Measurements from ENCODE around the gene CLEC16A. TPM values are rescaled to one million over a fixed set of nuclear protein-coding genes. Genes with fewer than 3 reads are reported as not detected.

The CLEC16A gene
- 35.9 and 36.2 TPM in 2 replicates for total RNA-seq

DNA sequence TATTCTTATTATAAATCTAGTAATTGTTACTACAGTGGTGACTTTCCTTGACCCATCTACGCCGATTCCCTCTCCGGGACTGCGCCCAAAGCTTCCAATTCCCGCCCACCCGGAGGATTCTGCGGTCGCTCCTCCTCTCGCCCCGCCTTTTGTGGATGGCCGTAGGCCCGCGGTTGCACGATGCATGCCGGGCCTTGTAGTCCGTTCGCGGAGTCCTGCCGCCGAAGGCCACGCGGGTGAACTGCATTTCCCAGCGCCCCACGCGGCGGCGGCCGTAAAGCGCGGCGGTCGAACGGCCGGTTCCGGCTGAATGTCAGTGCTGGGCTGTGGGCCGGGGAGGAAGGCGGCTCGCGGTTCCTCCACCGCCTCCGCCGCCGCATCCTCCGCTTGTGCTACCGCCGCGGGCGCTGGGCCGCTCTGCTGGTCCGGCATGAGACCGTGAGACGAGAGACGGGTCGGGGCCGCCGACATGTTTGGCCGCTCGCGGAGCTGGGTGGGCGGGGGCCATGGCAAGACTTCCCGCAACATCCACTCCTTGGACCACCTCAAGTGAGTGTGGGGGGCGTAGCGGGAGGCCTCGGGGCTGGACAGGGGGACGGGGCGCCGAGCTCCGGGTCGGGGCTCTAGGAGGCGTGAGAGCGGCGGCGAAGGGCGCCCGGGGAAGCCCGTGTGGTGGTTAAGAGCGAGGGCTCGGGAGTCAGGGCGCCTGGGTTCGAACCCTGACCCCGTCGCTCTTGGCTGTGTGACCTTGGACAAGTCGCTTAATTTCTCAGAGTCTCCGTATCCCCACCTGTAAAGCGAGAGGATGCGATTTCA lies at the start of gene CLEC16A:
Gene CLEC16A (plus strand): TSS at position 316 of the 816 bp plus-strand sequence. CDS start 154 bp downstream, at position 470.
- peak; percentile 99 for DNase-seq
- Mint-ChIP-seq H3K9me3 (no peaks in the 10 kb centered on the region), H3K4me1 (peaks cover 56% of the 10 kb centered on the region), H3K4me3 (peak within 1 kb of the TSS; percentile 84), H3K27ac (peak within 1 kb of the TSS; percentile 79), H3K27me3 (no peaks in the 10 kb centered on the region), H3K36me3 (ENCODE audit: low read depth) (peaks cover 11% of the 10 kb centered on the region)
- intact Hi-C loops (cut with micrococcal nuclease), result loop anchor here (1.0 to 5.0 kb wide), 5 partner anchors 202 to 1138 kb away; partner anchors contain the start of genes GSPT1, NUBP1, RMI2 and TXNDC11

- Mint-ChIP-seq H3K27ac (no peak overlapping the region), H3K9me3 (no peaks in the 10 kb centered on the region), H3K4me1 (peaks cover 3% of the 10 kb centered on the region), H3K4me3 (no peak overlapping the region), H3K27me3 (peaks cover 3% of the 10 kb centered on the region), H3K36me3 (ENCODE audit: low read depth) (peaks cover 19% of the 10 kb centered on the region)
- DNase-seq, result peak; percentile 83
- intact Hi-C loops (cut with micrococcal nuclease), result no loop called here
These were observed 49.1 kb upstream of the CLEC16A start for GRCh38 chr16:10895053-10895946.

GRCh38 chr16:10896165-10896564 lies 48.2 kb upstream of the CLEC16A start:
- intact Hi-C loops (cut with micrococcal nuclease), result no loop called here
- H3K27ac Mint-ChIP-seq, result no peak overlapping the region
- H3K27me3 Mint-ChIP-seq, result peaks cover 3% of the 10 kb centered on the region
- no peak for DNase-seq
- H3K4me1 Mint-ChIP-seq, result peaks cover 2% of the 10 kb centered on the region
- H3K9me3 Mint-ChIP-seq, result no peaks in the 10 kb centered on the region
- no peak overlapping the region for H3K4me3 Mint-ChIP-seq
- peaks cover 24% of the 10 kb centered on the region for H3K36me3 Mint-ChIP-seq (ENCODE audit: low read depth)

DNA sequence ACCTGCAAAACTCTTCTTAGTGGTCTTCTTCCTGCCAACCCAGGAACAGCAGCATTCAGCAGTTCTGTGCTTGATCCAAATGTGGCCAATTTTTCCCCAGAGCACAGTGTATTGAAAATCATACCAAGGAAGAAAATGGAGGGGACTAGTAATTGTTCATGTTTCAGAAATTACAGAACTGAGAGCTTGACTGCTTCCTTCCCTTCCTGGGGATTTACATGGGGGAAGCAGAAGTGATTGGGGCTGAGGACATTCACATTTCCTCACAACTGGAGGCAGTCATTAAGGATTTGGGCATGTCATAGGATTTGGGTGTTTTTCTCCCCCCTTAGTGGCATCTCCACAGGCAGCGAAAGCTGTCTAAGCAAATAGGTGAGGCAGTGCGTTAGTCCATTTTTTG lies 47.6 kb upstream of the CLEC16A start:
- peaks cover 24% of the 10 kb centered on the region for H3K36me3 Mint-ChIP-seq (ENCODE audit: low read depth)
- intact Hi-C loops (cut with micrococcal nuclease), result no loop called here
- H3K4me3 Mint-ChIP-seq, result no peak overlapping the region
- H3K9me3 Mint-ChIP-seq, result no peaks in the 10 kb centered on the region
- no peak overlapping the region for H3K27ac Mint-ChIP-seq
- peaks cover 2% of the 10 kb centered on the region for H3K4me1 Mint-ChIP-seq
- no peak for DNase-seq
- peaks cover under 1% of the 10 kb centered on the region for H3K27me3 Mint-ChIP-seq

DNA sequence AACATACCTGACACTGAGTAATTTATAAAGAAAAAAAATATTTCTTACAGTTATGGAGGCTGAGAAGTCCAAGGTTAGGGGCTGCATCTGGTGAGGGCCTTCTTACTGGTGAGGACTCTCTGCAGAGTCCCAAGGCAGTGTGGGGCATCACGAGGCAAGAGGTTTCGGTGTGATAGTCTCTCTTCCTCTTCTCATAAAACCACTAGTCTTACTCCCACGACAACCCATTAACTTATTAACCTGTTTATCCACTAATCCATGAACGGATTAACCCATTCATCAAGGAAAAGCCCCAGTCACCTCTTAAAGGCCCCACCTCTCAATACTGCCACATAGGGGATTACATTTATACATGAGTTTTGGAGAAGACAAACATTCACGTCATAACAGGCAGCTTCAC lies 47.2 kb upstream of the CLEC16A start:
- H3K4me1 Mint-ChIP-seq, result peaks cover 2% of the 10 kb centered on the region
- no peak for DNase-seq
- no peak overlapping the region for H3K27ac Mint-ChIP-seq
- peaks cover 24% of the 10 kb centered on the region for H3K36me3 Mint-ChIP-seq (ENCODE audit: low read depth)
- intact Hi-C loops (cut with micrococcal nuclease), result no loop called here
- H3K4me3 Mint-ChIP-seq, result no peak overlapping the region
- no peaks in the 10 kb centered on the region for H3K27me3 Mint-ChIP-seq
- H3K9me3 Mint-ChIP-seq, result no peaks in the 10 kb centered on the region

GRCh38 chr16:10902999-10903398 lies 41.4 kb upstream of the CLEC16A start:
- Mint-ChIP-seq H3K4me1 (no peaks in the 10 kb centered on the region), H3K27me3 (no peaks in the 10 kb centered on the region), H3K27ac (no peak overlapping the region), H3K9me3 (peaks cover 7% of the 10 kb centered on the region), H3K4me3 (no peak overlapping the region), H3K36me3 (ENCODE audit: low read depth) (peaks cover 33% of the 10 kb centered on the region)
- intact Hi-C loops (cut with micrococcal nuclease), result no loop called here
- no peak for DNase-seq

DNA sequence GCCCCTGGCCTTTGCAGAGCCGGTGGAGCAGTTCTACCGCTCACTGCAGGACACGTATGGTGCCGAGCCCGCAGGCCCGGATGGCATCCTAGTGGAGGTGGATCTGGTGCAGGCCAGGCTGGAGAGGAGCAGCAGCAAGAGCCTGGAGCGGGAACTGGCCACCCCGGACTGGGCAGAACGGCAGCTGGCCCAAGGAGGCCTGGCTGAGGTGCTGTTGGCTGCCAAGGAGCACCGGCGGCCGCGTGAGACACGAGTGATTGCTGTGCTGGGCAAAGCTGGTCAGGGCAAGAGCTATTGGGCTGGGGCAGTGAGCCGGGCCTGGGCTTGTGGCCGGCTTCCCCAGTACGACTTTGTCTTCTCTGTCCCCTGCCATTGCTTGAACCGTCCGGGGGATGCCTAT lies 37.9 kb upstream of the CLEC16A start:
- no peaks in the 10 kb centered on the region for H3K4me1 Mint-ChIP-seq
- peaks cover 7% of the 10 kb centered on the region for H3K9me3 Mint-ChIP-seq
- intact Hi-C loops (cut with micrococcal nuclease), result no loop called here
- no peaks in the 10 kb centered on the region for H3K27me3 Mint-ChIP-seq
- no peak for DNase-seq
- no peak overlapping the region for H3K27ac Mint-ChIP-seq
- peaks cover 26% of the 10 kb centered on the region for H3K36me3 Mint-ChIP-seq (ENCODE audit: low read depth)
- no peak overlapping the region for H3K4me3 Mint-ChIP-seq

DNA sequence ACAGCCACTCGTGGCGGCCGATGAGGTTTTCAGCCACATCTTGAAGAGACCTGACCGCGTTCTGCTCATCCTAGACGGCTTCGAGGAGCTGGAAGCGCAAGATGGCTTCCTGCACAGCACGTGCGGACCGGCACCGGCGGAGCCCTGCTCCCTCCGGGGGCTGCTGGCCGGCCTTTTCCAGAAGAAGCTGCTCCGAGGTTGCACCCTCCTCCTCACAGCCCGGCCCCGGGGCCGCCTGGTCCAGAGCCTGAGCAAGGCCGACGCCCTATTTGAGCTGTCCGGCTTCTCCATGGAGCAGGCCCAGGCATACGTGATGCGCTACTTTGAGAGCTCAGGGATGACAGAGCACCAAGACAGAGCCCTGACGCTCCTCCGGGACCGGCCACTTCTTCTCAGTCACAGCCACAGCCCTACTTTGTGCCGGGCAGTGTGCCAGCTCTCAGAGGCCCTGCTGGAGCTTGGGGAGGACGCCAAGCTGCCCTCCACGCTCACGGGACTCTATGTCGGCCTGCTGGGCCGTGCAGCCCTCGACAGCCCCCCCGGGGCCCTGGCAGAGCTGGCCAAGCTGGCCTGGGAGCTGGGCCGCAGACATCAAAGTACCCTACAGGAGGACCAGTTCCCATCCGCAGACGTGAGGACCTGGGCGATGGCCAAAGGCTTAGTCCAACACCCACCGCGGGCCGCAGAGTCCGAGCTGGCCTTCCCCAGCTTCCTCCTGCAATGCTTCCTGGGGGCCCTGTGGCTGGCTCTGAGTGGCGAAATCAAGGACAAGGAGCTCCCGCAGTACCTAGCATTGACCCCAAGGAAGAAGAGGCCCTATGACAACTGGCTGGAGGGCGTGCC lies 37.2 kb upstream of the CLEC16A start:
- intact Hi-C loops (cut with micrococcal nuclease), result no loop called here
- Mint-ChIP-seq H3K27ac (no peak overlapping the region), H3K4me1 (no peaks in the 10 kb centered on the region), H3K36me3 (ENCODE audit: low read depth) (peaks cover 26% of the 10 kb centered on the region), H3K4me3 (no peak overlapping the region), H3K9me3 (peaks cover 7% of the 10 kb centered on the region), H3K27me3 (peaks cover 2% of the 10 kb centered on the region)
- DNase-seq, result no peak

GRCh38 chr16:10907757-10908045 lies 36.7 kb upstream of the CLEC16A start:
- H3K4me3 Mint-ChIP-seq, result no peak overlapping the region
- no peak overlapping the region for H3K27ac Mint-ChIP-seq
- DNase-seq, result no peak
- no peaks in the 10 kb centered on the region for H3K4me1 Mint-ChIP-seq
- peaks cover 2% of the 10 kb centered on the region for H3K27me3 Mint-ChIP-seq
- H3K36me3 Mint-ChIP-seq (ENCODE audit: low read depth), result peaks cover 23% of the 10 kb centered on the region
- intact Hi-C loops (cut with micrococcal nuclease), result no loop called here
- H3K9me3 Mint-ChIP-seq, result peaks cover 4% of the 10 kb centered on the region

DNA sequence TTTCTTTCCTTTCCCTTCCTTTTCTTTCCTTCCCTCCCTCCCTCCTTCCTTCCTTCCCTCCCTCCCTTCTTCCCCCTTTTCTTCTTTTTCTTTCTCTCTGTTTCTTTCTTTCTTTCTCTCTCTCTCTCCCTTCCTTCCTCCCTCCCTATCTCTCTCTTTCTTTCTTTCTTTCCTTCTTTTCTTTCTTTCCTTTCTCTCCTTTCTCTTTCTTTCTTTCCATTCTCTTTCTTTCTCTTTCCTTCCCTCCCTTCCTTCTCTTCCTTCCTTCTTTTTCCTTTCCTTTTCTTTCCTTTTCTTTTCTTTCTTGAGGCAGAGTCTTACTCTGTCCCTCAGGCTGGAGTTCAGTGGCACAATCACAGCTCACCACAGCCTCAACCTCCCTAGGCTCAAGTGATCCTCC lies 33.1 kb upstream of the CLEC16A start:
- Mint-ChIP-seq H3K27me3 (peaks cover 4% of the 10 kb centered on the region), H3K36me3 (ENCODE audit: low read depth) (peaks cover 8% of the 10 kb centered on the region), H3K27ac (no peak overlapping the region), H3K4me3 (no peak overlapping the region), H3K4me1 (peaks cover 11% of the 10 kb centered on the region), H3K9me3 (no peaks in the 10 kb centered on the region)
- no peak for DNase-seq
- intact Hi-C loops (cut with micrococcal nuclease), result no loop called here

- Mint-ChIP-seq H3K9me3 (no peaks in the 10 kb centered on the region), H3K4me3 (no peak overlapping the region), H3K4me1 (peaks cover 18% of the 10 kb centered on the region), H3K27ac (no peak overlapping the region), H3K36me3 (ENCODE audit: low read depth) (peaks cover 2% of the 10 kb centered on the region), H3K27me3 (peaks cover 6% of the 10 kb centered on the region)
- intact Hi-C loops (cut with micrococcal nuclease), result loop anchor here (5.0 kb wide), 1 partner anchor 79 kb away; no protein-coding TSS in a partner anchor
- no peak for DNase-seq
These were observed 27.8 kb upstream of the CLEC16A start for GRCh38 chr16:10916534-10916933.

- Mint-ChIP-seq H3K27ac (no peak overlapping the region), H3K36me3 (ENCODE audit: low read depth) (peaks cover 2% of the 10 kb centered on the region), H3K4me3 (no peak overlapping the region), H3K4me1 (peaks cover 18% of the 10 kb centered on the region), H3K27me3 (peaks cover 4% of the 10 kb centered on the region), H3K9me3 (no peaks in the 10 kb centered on the region)
- intact Hi-C loops (cut with micrococcal nuclease), result loop anchor here (1.0 to 5.0 kb wide), 3 partner anchors 81 to 404 kb away; no protein-coding TSS in a partner anchor
- peak; percentile 94 for DNase-seq
These were observed 25.9 kb upstream of the CLEC16A start for GRCh38 chr16:10918294-10919002.

DNA sequence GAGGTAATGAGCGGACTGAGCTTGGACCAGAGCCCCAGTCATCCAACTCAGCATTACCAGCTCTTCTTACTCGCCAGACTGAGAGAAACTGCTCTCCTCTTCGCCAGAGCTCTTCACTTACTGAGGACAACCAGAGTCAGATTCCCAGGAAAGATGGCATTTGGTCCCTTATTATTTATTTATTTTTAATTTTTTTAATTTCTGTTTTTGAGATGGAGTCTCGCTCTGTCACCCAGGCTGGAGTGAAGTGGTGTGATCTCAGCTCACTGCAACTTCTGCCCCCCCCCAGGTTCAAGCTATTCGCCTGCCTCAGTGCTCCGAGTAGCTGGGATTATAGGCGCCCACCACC lies 25.4 kb upstream of the CLEC16A start:
- Mint-ChIP-seq H3K4me3 (no peak overlapping the region), H3K27me3 (peaks cover 2% of the 10 kb centered on the region), H3K27ac (no peak overlapping the region), H3K4me1 (peaks cover 18% of the 10 kb centered on the region), H3K9me3 (no peaks in the 10 kb centered on the region), H3K36me3 (ENCODE audit: low read depth) (peaks cover 2% of the 10 kb centered on the region)
- intact Hi-C loops (cut with micrococcal nuclease), result loop anchor here (2.0 to 5.0 kb wide), 2 partner anchors 82 to 404 kb away; no protein-coding TSS in a partner anchor
- DNase-seq, result no peak
